Measurements from ENCODE around the gene AKAP7. TPM values are rescaled to one million over a fixed set of nuclear protein-coding genes. Genes with fewer than 3 reads are reported as not detected.

Gene AKAP7
- total and polyA plus RNA-seq, 2 donors (not counting 1 experiment from before 2014, with no cell fraction given) = 6.3 to 10.8 TPM

- 100% methylated on average over 1 of the region's 1 CpG for WGBS (ENCODE audit: insufficient coverage)
- Histone ChIP-seq H3K4me3 (ENCODE audit: control extremely low read depth in 1 of 5, extremely low read depth in 1 of 5, insufficient read depth in 1 of 5, low read depth in 2 of 5, low read length in 4 of 5) (no peak overlapping the region), H4K20me1 (ENCODE audit: control insufficient read depth, insufficient read depth, low read length, poor library complexity, severe bottlenecking) (no peaks in the 10 kb centered on the region), H3K4me2 (replicated peaks; ENCODE audit: low read depth, low read length, poor library complexity, severe bottlenecking) (no peak overlapping the region), H3K36me3 (replicated peaks in 1 of 2; ENCODE audit: control extremely low read depth in 1 of 2, control insufficient read depth in 1 of 2, extremely low read depth in 1 of 2, insufficient read depth in 2 of 2, low read length in 1 of 2) (no peaks in the 10 kb centered on the region), H3K27ac (ENCODE audit: low read length in 2 of 2) (no peak overlapping the region), H2AFZ (ENCODE audit: insufficient read depth, low read depth, low read length, poor library complexity, severe bottlenecking) (no peak overlapping the region), H3K27me3 (replicated peaks in 1 of 4; ENCODE audit: control extremely low read depth in 1 of 4, control insufficient read depth in 3 of 4, insufficient read depth in 4 of 4, low read length in 3 of 4) (no peaks in the 10 kb centered on the region), H3K4me1 (ENCODE audit: control insufficient read depth in 2 of 2, insufficient read depth in 2 of 2, low read length in 2 of 2) (no peaks in the 10 kb centered on the region), H3K9me3 (ENCODE audit: control extremely low read depth in 1 of 3, control insufficient read depth in 2 of 3, insufficient read depth in 1 of 3, low read length in 2 of 3) (no peaks in the 10 kb centered on the region), H3K79me2 (ENCODE audit: control insufficient read depth, insufficient read depth, low read length) (no peaks in the 10 kb centered on the region), H3K9ac (ENCODE audit: low read length) (no peak overlapping the region)
- no peak overlapping the region for H3K4me3 Mint-ChIP-seq
- intact Hi-C loops (cut with micrococcal nuclease) = no loop called here
- no peaks in the 10 kb centered on the region for H3K4me1 Mint-ChIP-seq
- DNase-seq (no peak), ATAC-seq (ENCODE audit: low read depth) (no peak)
- ChIA-PET POLR2A (no interaction called here), CTCF (no interaction called here)
- H3K27me3 Mint-ChIP-seq = no peaks in the 10 kb centered on the region
- no peak overlapping the region for H3K27ac Mint-ChIP-seq
- TF ChIP-seq CTCF (IDR thresholded peaks at IDR 0.05) = no peak
- TF ChIP-seq EZH2 (IDR thresholded peaks at IDR 0.05; ENCODE audit: borderline replicate concordance, insufficient read depth, low read depth, low read length, poor library complexity, severe bottlenecking) = no peak
- no peaks in the 10 kb centered on the region for H3K9me3 Mint-ChIP-seq (ENCODE audit: insufficient read depth)
These were observed 28.6 kb downstream of the AKAP7 start for GRCh38 chr6:131163886-131164285.

GRCh38 chr6:131164506-131164905 is 29.2 kb downstream of the AKAP7 start:
- no peak overlapping the region for H3K4me2 ChIP-seq (replicated peaks; ENCODE audit: low read depth, low read length, poor library complexity, severe bottlenecking)
- ChIA-PET POLR2A (no interaction called here), CTCF (no interaction called here)
- Mint-ChIP-seq H3K4me3 (no peak overlapping the region), H3K4me1 (no peaks in the 10 kb centered on the region), H3K27ac (no peak overlapping the region), H3K27me3 (no peaks in the 10 kb centered on the region), H3K9me3 (ENCODE audit: insufficient read depth) (no peaks in the 10 kb centered on the region)
- H3K9me3 ChIP-seq (ENCODE audit: control extremely low read depth in 1 of 3, control insufficient read depth in 2 of 3, insufficient read depth in 1 of 3, low read length in 2 of 3) = no peaks in the 10 kb centered on the region
- intact Hi-C loops (cut with micrococcal nuclease) = no loop called here
- H3K27ac ChIP-seq (ENCODE audit: low read length in 2 of 2) = no peak overlapping the region
- no peaks in the 10 kb centered on the region for H4K20me1 ChIP-seq (ENCODE audit: control insufficient read depth, insufficient read depth, low read length, poor library complexity, severe bottlenecking)
- H3K27me3 ChIP-seq (replicated peaks in 1 of 4; ENCODE audit: control extremely low read depth in 1 of 4, control insufficient read depth in 3 of 4, insufficient read depth in 4 of 4, low read length in 3 of 4) = no peaks in the 10 kb centered on the region
- H3K9ac ChIP-seq (ENCODE audit: low read length) = no peak overlapping the region
- no peaks in the 10 kb centered on the region for H3K79me2 ChIP-seq (ENCODE audit: control insufficient read depth, insufficient read depth, low read length)
- no peak overlapping the region for H2AFZ ChIP-seq (ENCODE audit: insufficient read depth, low read depth, low read length, poor library complexity, severe bottlenecking)
- DNase-seq (no peak), ATAC-seq (ENCODE audit: low read depth) (no peak)
- TF ChIP-seq EZH2 (IDR thresholded peaks at IDR 0.05; ENCODE audit: borderline replicate concordance, insufficient read depth, low read depth, low read length, poor library complexity, severe bottlenecking) (no peak), CTCF (IDR thresholded peaks at IDR 0.05) (no peak)
- H3K4me1 ChIP-seq (ENCODE audit: control insufficient read depth in 2 of 2, insufficient read depth in 2 of 2, low read length in 2 of 2) = no peaks in the 10 kb centered on the region
- WGBS (ENCODE audit: insufficient coverage) = no CpG with 5 or more reads among the region's 2 CpGs
- no peak overlapping the region for H3K4me3 ChIP-seq (ENCODE audit: control extremely low read depth in 1 of 5, extremely low read depth in 1 of 5, insufficient read depth in 1 of 5, low read depth in 2 of 5, low read length in 4 of 5)
- no peaks in the 10 kb centered on the region for H3K36me3 ChIP-seq (replicated peaks in 1 of 2; ENCODE audit: control extremely low read depth in 1 of 2, control insufficient read depth in 1 of 2, extremely low read depth in 1 of 2, insufficient read depth in 2 of 2, low read length in 1 of 2)

All from B cell (primary cell).